Astrocyte (in vitro differentiated cells and primary cell): Measurements from ENCODE around the gene CYB5R4.

Experiments used
- CTCF ChIP-seq: IDR thresholded peaks from 2 replicates; pipeline ENCODE4 v1.5.1; 2011; ENCODE audit warnings: low read depth, mild to moderate bottlenecking, inconsistent platforms, low read length, moderate library complexity; ENCODE audit not compliant: insufficient read depth
- EZH2 ChIP-seq: IDR thresholded peaks from 2 replicates; pipeline ENCODE4 v1.6.1; 2012; ENCODE audit warnings: mild to moderate bottlenecking, low read length, inconsistent platforms; ENCODE audit not compliant: insufficient read depth

GRCh38 chr6:84001119-84001518 lies 141.6 kb downstream of the CYB5R4 start:
- TF ChIP-seq CTCF (no peak), EZH2 (no peak)
